Nephron progenitor cell (in vitro differentiated cells): Measurements from ENCODE around the gene COL6A2.
A peak's percentile ranks its signal among the peaks of the same experiment; 100 is the strongest.

Source experiments
- DNase-seq: peaks from one replicate; pipeline ENCODE4 v3.0.0; 2021
- H3K27ac Mint-ChIP-seq: 2 replicates; pipeline ENCODE4 v1.8.0; 2021; ENCODE audit warnings: mild to moderate bottlenecking, moderate library complexity, mixed read lengths
- H3K27me3 Mint-ChIP-seq: 2 replicates; pipeline ENCODE4 v1.8.0; 2021; ENCODE audit warnings: mild to moderate bottlenecking, low read depth, mixed read lengths; ENCODE audit not compliant: poor library complexity
- H3K36me3 Mint-ChIP-seq: 2 replicates; pipeline ENCODE4 v1.8.0; 2021; ENCODE audit warnings: low read depth, mixed read lengths
- H3K4me1 Mint-ChIP-seq: 2 replicates; pipeline ENCODE4 v1.8.0; 2021; ENCODE audit warnings: mixed read lengths
- H3K4me3 Mint-ChIP-seq: 2 replicates; pipeline ENCODE4 v1.8.0; 2021; ENCODE audit warnings: mild to moderate bottlenecking, moderate library complexity, mixed read lengths
- H3K9me3 Mint-ChIP-seq: 2 replicates; pipeline ENCODE4 v1.8.0; 2021; ENCODE audit warnings: mild to moderate bottlenecking, moderate library complexity, mixed read lengths
- CTCF ChIP-seq: fragments of 200-600 bp; sonication (generic); IDR thresholded peaks from 2 replicates; pipeline ENCODE4 v1.5.0; 2021; ENCODE audit warnings: antibody characterized with exemption

Gene COL6A2

GRCh38 chr21:46113497-46114176 lies 15.7 kb downstream of the COL6A2 start:
- DNase-seq, result no peak
- H3K4me3 Mint-ChIP-seq, result no peak overlapping the region
- no peaks in the 10 kb centered on the region for H3K4me1 Mint-ChIP-seq
- H3K36me3 Mint-ChIP-seq, result peaks cover 37% of the 10 kb centered on the region
- H3K27ac Mint-ChIP-seq, result no peak overlapping the region
- H3K27me3 Mint-ChIP-seq, result no peaks in the 10 kb centered on the region
- no peak for TF ChIP-seq CTCF
- peaks cover 14% of the 10 kb centered on the region for H3K9me3 Mint-ChIP-seq

- peaks cover 13% of the 10 kb centered on the region for H3K9me3 Mint-ChIP-seq
- TF ChIP-seq CTCF, result no peak
- no peaks in the 10 kb centered on the region for H3K27me3 Mint-ChIP-seq
- no peak overlapping the region for H3K27ac Mint-ChIP-seq
- no peaks in the 10 kb centered on the region for H3K4me1 Mint-ChIP-seq
- no peak overlapping the region for H3K4me3 Mint-ChIP-seq
- H3K36me3 Mint-ChIP-seq, result peaks cover 36% of the 10 kb centered on the region
- no peak for DNase-seq
Observed at GRCh38 chr21:46114963-46115362, 17.1 kb downstream of the COL6A2 start.

- Mint-ChIP-seq H3K4me1 (no peaks in the 10 kb centered on the region), H3K9me3 (peaks cover 13% of the 10 kb centered on the region), H3K36me3 (peaks cover 36% of the 10 kb centered on the region), H3K4me3 (no peak overlapping the region), H3K27me3 (no peaks in the 10 kb centered on the region), H3K27ac (no peak overlapping the region)
- DNase-seq, result no peak
- TF ChIP-seq CTCF, result no peak
Observed at GRCh38 chr21:46115441-46116188, 17.7 kb downstream of the COL6A2 start.

- H3K4me1 Mint-ChIP-seq, result no peaks in the 10 kb centered on the region
- no peak overlapping the region for H3K27ac Mint-ChIP-seq
- no peaks in the 10 kb centered on the region for H3K27me3 Mint-ChIP-seq
- TF ChIP-seq CTCF, result no peak
- DNase-seq, result peak; percentile 2
- H3K9me3 Mint-ChIP-seq, result peaks cover 13% of the 10 kb centered on the region
- H3K4me3 Mint-ChIP-seq, result no peak overlapping the region
- H3K36me3 Mint-ChIP-seq, result peaks cover 36% of the 10 kb centered on the region
Observed at GRCh38 chr21:46116189-46116775, 18.4 kb downstream of the COL6A2 start.

GRCh38 chr21:46116776-46117585 lies 19.1 kb downstream of the COL6A2 start:
- H3K4me1 Mint-ChIP-seq, result no peaks in the 10 kb centered on the region
- DNase-seq, result peak; percentile 1
- H3K27me3 Mint-ChIP-seq, result no peaks in the 10 kb centered on the region
- no peak overlapping the region for H3K27ac Mint-ChIP-seq
- peaks cover 13% of the 10 kb centered on the region for H3K9me3 Mint-ChIP-seq
- H3K36me3 Mint-ChIP-seq, result peaks cover 38% of the 10 kb centered on the region
- H3K4me3 Mint-ChIP-seq, result no peak overlapping the region
- no peak for TF ChIP-seq CTCF
